ENCODE measurements around the gene STK36.
A peak's percentile ranks its signal among the peaks of the same experiment; 100 is the strongest.

Gene STK36

GRCh38 chr2:218736531-218736930, 64.6 kb downstream of the STK36 start:
- no peak overlapping the region for H3K4me3 ChIP-seq (replicated peaks; ENCODE audit: insufficient read depth, low read length)
- DNase-seq (ENCODE audit: low read depth in 1 of 2, low spot score in 1 of 2), result no peak
- TF ChIP-seq SPI1 (IDR thresholded peaks at IDR 0.05; ENCODE audit: borderline replicate concordance, low read depth) (no peak), REST (IDR thresholded peaks at IDR 0.05; ENCODE audit: insufficient replicate concordance, low read depth) (no peak), GABPA (IDR thresholded peaks at IDR 0.05; ENCODE audit: low read depth) (no peak), POLR2AphosphoS5 (IDR thresholded peaks at IDR 0.05; ENCODE audit: low read depth) (no peak)
- TF ChIP-seq, protein P1, sequence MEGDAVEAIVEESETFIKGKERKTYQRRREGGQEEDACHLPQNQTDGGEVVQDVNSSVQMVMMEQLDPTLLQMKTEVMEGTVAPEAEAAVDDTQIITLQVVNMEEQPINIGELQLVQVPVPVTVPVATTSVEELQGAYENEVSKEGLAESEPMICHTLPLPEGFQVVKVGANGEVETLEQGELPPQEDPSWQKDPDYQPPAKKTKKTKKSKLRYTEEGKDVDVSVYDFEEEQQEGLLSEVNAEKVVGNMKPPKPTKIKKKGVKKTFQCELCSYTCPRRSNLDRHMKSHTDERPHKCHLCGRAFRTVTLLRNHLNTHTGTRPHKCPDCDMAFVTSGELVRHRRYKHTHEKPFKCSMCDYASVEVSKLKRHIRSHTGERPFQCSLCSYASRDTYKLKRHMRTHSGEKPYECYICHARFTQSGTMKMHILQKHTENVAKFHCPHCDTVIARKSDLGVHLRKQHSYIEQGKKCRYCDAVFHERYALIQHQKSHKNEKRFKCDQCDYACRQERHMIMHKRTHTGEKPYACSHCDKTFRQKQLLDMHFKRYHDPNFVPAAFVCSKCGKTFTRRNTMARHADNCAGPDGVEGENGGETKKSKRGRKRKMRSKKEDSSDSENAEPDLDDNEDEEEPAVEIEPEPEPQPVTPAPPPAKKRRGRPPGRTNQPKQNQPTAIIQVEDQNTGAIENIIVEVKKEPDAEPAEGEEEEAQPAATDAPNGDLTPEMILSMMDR (IDR thresholded peaks at IDR 0.05; ENCODE audit: insufficient read depth, low read length), result no peak
- no peaks in the 10 kb centered on the region for H3K27me3 ChIP-seq (ENCODE audit: insufficient read depth, poor library complexity, severe bottlenecking)
- H3K27ac ChIP-seq (replicated peaks), result no peak overlapping the region

DNA sequence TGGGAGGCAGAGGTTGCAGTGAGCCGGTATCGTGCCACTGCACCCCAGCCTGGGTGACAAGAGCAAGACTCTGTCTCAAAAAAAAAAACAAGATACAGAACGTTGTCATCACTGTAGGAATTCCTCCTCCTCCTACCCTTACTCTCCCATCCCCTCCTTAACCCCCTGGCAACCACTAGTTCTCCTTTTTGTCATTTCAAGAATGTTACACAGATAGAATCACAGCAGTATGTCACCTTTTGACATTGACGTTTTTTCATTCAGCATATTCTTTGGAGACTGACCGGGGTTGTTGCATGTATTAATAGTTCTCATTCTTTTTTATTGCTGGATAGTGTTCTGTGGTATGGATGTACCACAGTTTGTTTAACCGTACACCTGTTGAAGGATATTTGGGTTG, 71.2 kb downstream of the STK36 start:
- peak in 1 of 2 experiments; percentile 58 for DNase-seq (ENCODE audit: low read depth in 1 of 2, low spot score in 1 of 2)

GRCh38 chr2:218744615-218745014, 72.7 kb downstream of the STK36 start:
- H3K27ac ChIP-seq (replicated peaks), result peak overlapping the region; percentile 84
- no peak overlapping the region for H3K4me3 ChIP-seq (replicated peaks; ENCODE audit: insufficient read depth, low read length)

More for the DNA sequence above, 71.2 kb downstream of the STK36 start:
- H3K27ac ChIP-seq (replicated peaks), result peak overlapping the region; percentile 84
- H3K4me3 ChIP-seq (replicated peaks; ENCODE audit: insufficient read depth, low read length), result no peak overlapping the region
- TF ChIP-seq POLR2AphosphoS5 (IDR thresholded peaks at IDR 0.05; ENCODE audit: low read depth), result no peak
- peak; percentile 22; the same call in 1 of the 2 replicates for TF ChIP-seq SPI1 (IDR thresholded peaks at IDR 0.05; ENCODE audit: borderline replicate concordance, low read depth)
- H3K27me3 ChIP-seq (ENCODE audit: insufficient read depth, poor library complexity, severe bottlenecking), result no peaks in the 10 kb centered on the region

More at GRCh38 chr2:218744615-218745014, 72.7 kb downstream of the STK36 start:
- H3K27me3 ChIP-seq (ENCODE audit: insufficient read depth, poor library complexity, severe bottlenecking), result no peaks in the 10 kb centered on the region
- TF ChIP-seq GABPA (IDR thresholded peaks at IDR 0.05; ENCODE audit: low read depth) (no peak), SPI1 (IDR thresholded peaks at IDR 0.05; ENCODE audit: borderline replicate concordance, low read depth) (no peak), POLR2AphosphoS5 (IDR thresholded peaks at IDR 0.05; ENCODE audit: low read depth) (no peak), REST (IDR thresholded peaks at IDR 0.05; ENCODE audit: insufficient replicate concordance, low read depth) (no peak)
- TF ChIP-seq, protein P1 (IDR thresholded peaks at IDR 0.05; ENCODE audit: insufficient read depth, low read length), result no peak
- DNase-seq (ENCODE audit: low read depth in 1 of 2, low spot score in 1 of 2), result no peak
